GM10847 (cell line): ENCODE data around the gene TIMM10B.

Experiments
- POLR2A ChIP-seq: IDR thresholded peaks from 2 replicates; pipeline ENCODE4 v1.6.1; 2011; ENCODE audit not compliant: insufficient read length; ENCODE audit errors: extremely low read depth

The TIMM10B gene

GRCh38 chr11:6481012-6481923, at the start of gene TIMM10B, which contains the start of gene ARFIP2:
TSS of gene TIMM10B (plus strand) at chr11:6481501. CDS start at chr11:6481517, 16 bp downstream.
TSS of gene ARFIP2 (minus strand) at chr11:6481331. CDS start at chr11:6480421, 910 bp downstream.
- TF ChIP-seq POLR2A = peak; percentile 90

GRCh38 chr11:6431861-6432260, 49.4 kb upstream of the TIMM10B start:
- TF ChIP-seq POLR2A = no peak

GRCh38 chr11:6433998-6434660, 47.2 kb upstream of the TIMM10B start:
- TF ChIP-seq POLR2A = no peak

- TF ChIP-seq POLR2A = no peak
Measured at GRCh38 chr11:6437423-6437822, 43.9 kb upstream of the TIMM10B start.

GRCh38 chr11:6437993-6438392, 43.3 kb upstream of the TIMM10B start:
- no peak for TF ChIP-seq POLR2A

- TF ChIP-seq POLR2A = no peak
Measured at GRCh38 chr11:6438979-6439571, 42.2 kb upstream of the TIMM10B start.

- TF ChIP-seq POLR2A = no peak
Measured at GRCh38 chr11:6440906-6441358, 40.4 kb upstream of the TIMM10B start, which contains the start of gene HPX. TSS of gene HPX (minus strand) at chr11:6440987. CDS start at chr11:6440963, 24 bp downstream.

- TF ChIP-seq POLR2A = no peak
Measured at GRCh38 chr11:6442441-6442840, 38.9 kb upstream of the TIMM10B start.

- no peak for TF ChIP-seq POLR2A
Measured at GRCh38 chr11:6443269-6444003, 37.9 kb upstream of the TIMM10B start.

GRCh38 chr11:6448574-6448973, 32.7 kb upstream of the TIMM10B start:
- TF ChIP-seq POLR2A = no peak

GRCh38 chr11:6452219-6452618, 29.1 kb upstream of the TIMM10B start:
- no peak for TF ChIP-seq POLR2A

- TF ChIP-seq POLR2A = no peak
Measured at GRCh38 chr11:6453152-6453551, 28.1 kb upstream of the TIMM10B start.

- no peak for TF ChIP-seq POLR2A
Measured at GRCh38 chr11:6455070-6455469, 26.2 kb upstream of the TIMM10B start.

- TF ChIP-seq POLR2A = no peak
Measured at GRCh38 chr11:6456361-6457073, 24.8 kb upstream of the TIMM10B start.
